ENCODE data around the gene CFAP77. TPM values are rescaled to one million over a fixed set of nuclear protein-coding genes. Genes with fewer than 3 reads are reported as not detected.

CFAP77 gene
- total and polyA plus RNA-seq, 2 of the 13 experiments (the other 11 are each of a cell fraction or from before 2014, with no cell fraction given): not detected

DNA sequence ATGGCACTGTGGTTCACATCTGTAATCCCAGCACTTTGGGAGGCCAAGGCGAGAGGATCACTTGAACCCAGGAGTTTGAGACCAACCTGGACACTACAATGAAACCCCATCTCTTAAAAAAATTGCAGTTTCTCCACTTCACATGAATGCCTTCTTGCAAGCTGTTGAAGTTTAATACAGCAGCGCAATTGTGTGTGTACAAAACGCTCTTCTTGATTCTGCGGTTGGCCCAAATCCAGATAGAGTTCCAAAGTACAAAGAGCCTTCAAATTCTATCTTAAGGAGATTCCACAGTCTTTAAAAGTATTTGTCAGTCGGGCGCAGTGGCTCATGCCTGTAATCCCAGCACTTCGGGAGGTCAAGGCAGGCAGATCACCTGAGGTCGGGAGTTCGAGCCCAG is 45.9 kb upstream of the CFAP77 start:
- Histone ChIP-seq H3K36me3 (replicated peaks in 1 of 2; ENCODE audit: control insufficient read depth in 1 of 2, insufficient read depth in 2 of 2, low read length in 2 of 2) (no peaks in the 10 kb centered on the region), H2AFZ (ENCODE audit: low read length) (no peak overlapping the region), H3K4me3 (replicated peaks in 1 of 3; ENCODE audit: insufficient read depth in 1 of 3, low read depth in 2 of 3, low read length in 3 of 3) (no peak overlapping the region), H3K9ac (ENCODE audit: insufficient read depth, low read depth, low read length) (no peak overlapping the region), H3K79me2 (ENCODE audit: insufficient read depth, low read length) (no peaks in the 10 kb centered on the region), H3K27ac (ENCODE audit: extremely low read length, insufficient read depth, low read length) (no peak overlapping the region), H3K4me2 (ENCODE audit: low read depth, low read length) (no peak overlapping the region), H3K9me3 (ENCODE audit: low read length) (no peaks in the 10 kb centered on the region), H3K4me1 (ENCODE audit: insufficient read depth, low read length) (no peaks in the 10 kb centered on the region), H4K20me1 (ENCODE audit: insufficient read depth, low read length) (no peaks in the 10 kb centered on the region), H3K27me3 (ENCODE audit: control insufficient read depth in 1 of 2, insufficient read depth in 2 of 2, low read length in 2 of 2) (no peaks in the 10 kb centered on the region)
- CTCF ChIA-PET (ENCODE audit: low intra/inter-chr PET ratio, low total read pairs): no interaction called here
- BruUV-seq (replicated peaks): no TSS peak
- ATAC-seq (no peak), DNase-seq (ENCODE audit: low spot score) (no peak), FAIRE-seq (no peak)
- intact Hi-C loops (cut with micrococcal nuclease; ENCODE audit: unreplicated experiment) (no loop called here), in situ Hi-C loops (cut with HindIII; ENCODE audit: extremely low pct_ligation_motif_present, low pct_unique_long_range_greater_than_20kb) (no loop called here)
- TF ChIP-seq, protein P1, sequence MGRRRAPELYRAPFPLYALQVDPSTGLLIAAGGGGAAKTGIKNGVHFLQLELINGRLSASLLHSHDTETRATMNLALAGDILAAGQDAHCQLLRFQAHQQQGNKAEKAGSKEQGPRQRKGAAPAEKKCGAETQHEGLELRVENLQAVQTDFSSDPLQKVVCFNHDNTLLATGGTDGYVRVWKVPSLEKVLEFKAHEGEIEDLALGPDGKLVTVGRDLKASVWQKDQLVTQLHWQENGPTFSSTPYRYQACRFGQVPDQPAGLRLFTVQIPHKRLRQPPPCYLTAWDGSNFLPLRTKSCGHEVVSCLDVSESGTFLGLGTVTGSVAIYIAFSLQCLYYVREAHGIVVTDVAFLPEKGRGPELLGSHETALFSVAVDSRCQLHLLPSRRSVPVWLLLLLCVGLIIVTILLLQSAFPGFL (CRISPR knock-in tag; IDR thresholded peaks at IDR 0.05): no peak
- TF ChIP-seq SMARCE1 (IDR thresholded peaks at IDR 0.05; ENCODE audit: borderline replicate concordance) (no peak), PLRG1 (conservative IDR thresholded peaks at IDR 0.05) (no peak), ZNF644 (CRISPR knock-in tag; IDR thresholded peaks at IDR 0.05; ENCODE audit: low read depth) (no peak), KLF12 (CRISPR knock-in tag; IDR thresholded peaks at IDR 0.05; ENCODE audit: borderline replicate concordance) (no peak), ZFP36L1 (CRISPR knock-in tag; IDR thresholded peaks at IDR 0.05) (no peak)
- TF ChIP-seq, protein P2, sequence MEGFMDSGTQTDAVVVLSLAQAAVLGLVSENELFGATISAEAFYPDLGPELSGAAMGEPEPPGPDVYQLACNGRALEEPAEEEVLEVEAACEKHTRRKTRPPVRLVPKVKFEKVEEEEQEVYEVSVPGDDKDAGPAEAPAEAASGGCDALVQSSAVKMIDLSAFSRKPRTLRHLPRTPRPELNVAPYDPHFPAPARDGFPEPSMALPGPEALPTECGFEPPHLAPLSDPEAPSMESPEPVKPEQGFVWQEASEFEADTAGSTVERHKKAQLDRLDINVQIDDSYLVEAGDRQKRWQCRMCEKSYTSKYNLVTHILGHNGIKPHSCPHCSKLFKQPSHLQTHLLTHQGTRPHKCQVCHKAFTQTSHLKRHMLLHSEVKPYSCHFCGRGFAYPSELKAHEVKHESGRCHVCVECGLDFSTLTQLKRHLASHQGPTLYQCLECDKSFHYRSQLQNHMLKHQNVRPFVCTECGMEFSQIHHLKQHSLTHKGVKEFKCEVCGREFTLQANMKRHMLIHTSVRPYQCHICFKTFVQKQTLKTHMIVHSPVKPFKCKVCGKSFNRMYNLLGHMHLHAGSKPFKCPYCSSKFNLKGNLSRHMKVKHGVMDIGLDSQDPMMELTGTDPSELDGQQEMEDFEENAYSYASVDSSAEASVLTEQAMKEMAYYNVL (CRISPR knock-in tag; IDR thresholded peaks at IDR 0.05; ENCODE audit: borderline replicate concordance): no peak
- TF ChIP-seq, protein P3, sequence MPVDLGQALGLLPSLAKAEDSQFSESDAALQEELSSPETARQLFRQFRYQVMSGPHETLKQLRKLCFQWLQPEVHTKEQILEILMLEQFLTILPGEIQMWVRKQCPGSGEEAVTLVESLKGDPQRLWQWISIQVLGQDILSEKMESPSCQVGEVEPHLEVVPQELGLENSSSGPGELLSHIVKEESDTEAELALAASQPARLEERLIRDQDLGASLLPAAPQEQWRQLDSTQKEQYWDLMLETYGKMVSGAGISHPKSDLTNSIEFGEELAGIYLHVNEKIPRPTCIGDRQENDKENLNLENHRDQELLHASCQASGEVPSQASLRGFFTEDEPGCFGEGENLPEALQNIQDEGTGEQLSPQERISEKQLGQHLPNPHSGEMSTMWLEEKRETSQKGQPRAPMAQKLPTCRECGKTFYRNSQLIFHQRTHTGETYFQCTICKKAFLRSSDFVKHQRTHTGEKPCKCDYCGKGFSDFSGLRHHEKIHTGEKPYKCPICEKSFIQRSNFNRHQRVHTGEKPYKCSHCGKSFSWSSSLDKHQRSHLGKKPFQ (CRISPR knock-in tag; IDR thresholded peaks at IDR 0.05; ENCODE audit: insufficient replicate concordance): no peak
- WGBS (ENCODE audit: low lambda C conversion rate): 45% methylated on average over 9 of the region's 9 CpGs
- POLR2A ChIA-PET: interaction anchor here (1.3 kb wide), 1 partner anchor 9 kb away, joined by 4 read pairs; the partner anchor contains the start of gene SETX
